H9 (cell line): ENCODE measurements around the gene NANOG. TPM values are rescaled to one million over a fixed set of nuclear protein-coding genes. Genes with fewer than 3 reads are reported as not detected.
"Not testable (repeated sequence)": the region's sequence is repeated elsewhere in the genome, so short reads cannot be mapped to it uniquely, and the experiment has no call there.

Source experiments
- DNase-seq: peaks from one replicate; pipeline ENCODE4 v3.0.0-alpha.2; 2017
- H2AFZ ChIP-seq: one replicate; pipeline ENCODE4 v1.6.1; 2013; ENCODE audit warnings: mild to moderate bottlenecking, low read length, control low read depth, moderate library complexity
- H2AK5ac ChIP-seq: 2 replicates; pipeline ENCODE4 v1.6.1; 2013; ENCODE audit warnings: low read length, control low read depth, mixed read lengths; ENCODE audit not compliant: insufficient read length
- H2BK120ac ChIP-seq: one replicate; pipeline ENCODE4 v1.6.1; 2013; ENCODE audit warnings: low read depth, mild to moderate bottlenecking, low read length, control low read depth, inconsistent platforms; ENCODE audit not compliant: poor library complexity, severe bottlenecking
- H2BK12ac ChIP-seq: 2 replicates; pipeline ENCODE4 v1.6.1; 2013; ENCODE audit warnings: low read length, control low read depth, mixed read lengths, low read depth; ENCODE audit not compliant: insufficient read length
- H2BK15ac ChIP-seq: 2 replicates; pipeline ENCODE4 v1.6.1; 2013; ENCODE audit warnings: low read depth, low read length, control low read depth
- H2BK20ac ChIP-seq: one replicate; pipeline ENCODE4 v1.6.1; 2013; ENCODE audit warnings: low read depth, mild to moderate bottlenecking, low read length, control low read depth, inconsistent platforms; ENCODE audit not compliant: poor library complexity, severe bottlenecking
- H2BK5ac ChIP-seq: 2 replicates; pipeline ENCODE4 v1.6.1; 2013; ENCODE audit warnings: low read length, control low read depth, mixed read lengths; ENCODE audit not compliant: insufficient read length
- H3K14ac ChIP-seq: 2 replicates; pipeline ENCODE4 v1.6.1; 2013; ENCODE audit warnings: low read length, control low read depth; ENCODE audit not compliant: insufficient read depth
- H3K18ac ChIP-seq: 2 replicates; pipeline ENCODE4 v1.6.1; 2013; ENCODE audit warnings: low read depth, mild to moderate bottlenecking, mixed read lengths, low read length, control low read depth; ENCODE audit not compliant: insufficient read length
- H3K23ac ChIP-seq: 2 replicates; pipeline ENCODE4 v1.6.1; 2013; ENCODE audit warnings: low read length, control low read depth, mixed read lengths, low read depth; ENCODE audit not compliant: insufficient read length
- H3K23me2 ChIP-seq: 2 replicates; pipeline ENCODE4 v1.6.1; 2013; ENCODE audit warnings: low read depth, mild to moderate bottlenecking, mixed read lengths, low read length, control low read depth; ENCODE audit not compliant: insufficient read length, poor library complexity, severe bottlenecking
- H3K27ac ChIP-seq: 2 replicates; pipeline ENCODE4 v1.5.1; 2013; ENCODE audit warnings: low read length, control low read depth, mixed read lengths, low read depth; ENCODE audit not compliant: insufficient read length
- H3K27me3 ChIP-seq: 2 replicates; pipeline ENCODE4 v1.6.1; 2013; ENCODE audit warnings: low read length, control low read depth, inconsistent platforms; ENCODE audit not compliant: insufficient read depth
- H3K4ac ChIP-seq: 2 replicates; pipeline ENCODE4 v1.6.1; 2013; ENCODE audit warnings: low read depth, mild to moderate bottlenecking, control low read depth, inconsistent platforms, low read length, moderate library complexity
- H3K4me1 ChIP-seq: 2 replicates; pipeline ENCODE4 v1.6.1; 2013; ENCODE audit warnings: low read length, control low read depth, inconsistent platforms; ENCODE audit not compliant: insufficient read depth
- H3K4me2 ChIP-seq: 2 replicates; pipeline ENCODE4 v1.6.1; 2013; ENCODE audit warnings: low read length, control low read depth, mixed read lengths; ENCODE audit not compliant: insufficient read length, insufficient read depth
- H3K56ac ChIP-seq: 2 replicates; pipeline ENCODE4 v1.6.1; 2013; ENCODE audit warnings: low read depth, mild to moderate bottlenecking, mixed read lengths, low read length, control low read depth; ENCODE audit not compliant: insufficient read length
- H3K79me1 ChIP-seq: 2 replicates; pipeline ENCODE4 v1.6.1; 2013; ENCODE audit warnings: low read depth, mild to moderate bottlenecking, moderate library complexity, low read length, control low read depth, inconsistent platforms; ENCODE audit not compliant: insufficient read depth, poor library complexity, severe bottlenecking
- H3K79me2 ChIP-seq: 2 replicates; pipeline ENCODE4 v1.6.1; 2013; ENCODE audit warnings: low read length, control low read depth, inconsistent platforms; ENCODE audit not compliant: insufficient read depth
- H3K9ac ChIP-seq: 2 replicates; pipeline ENCODE4 v1.6.1; 2013; ENCODE audit warnings: low read length, control low read depth, mixed read lengths; ENCODE audit not compliant: insufficient read length; ENCODE audit errors: extremely low read depth
- H3K9me3 ChIP-seq: one replicate; pipeline ENCODE4 v1.6.1; 2013; ENCODE audit warnings: low read depth, low read length, inconsistent platforms; ENCODE audit not compliant: control insufficient read depth
- H3T11ph ChIP-seq: one replicate; pipeline ENCODE4 v1.6.1; 2013; ENCODE audit warnings: mild to moderate bottlenecking, low read length, control low read depth, inconsistent platforms
- H4K20me1 ChIP-seq: one replicate; pipeline ENCODE4 v1.6.1; 2013; ENCODE audit not compliant: control insufficient read depth, insufficient read length, insufficient read depth
- H4K5ac ChIP-seq: 2 replicates; pipeline ENCODE4 v1.6.1; 2013; ENCODE audit warnings: low read depth, mild to moderate bottlenecking, mixed read lengths, low read length, control low read depth; ENCODE audit not compliant: insufficient read length
- H4K8ac ChIP-seq: replicated peaks from 2 replicates; pipeline ENCODE4 v1.6.1; 2013; ENCODE audit warnings: low read length, control low read depth, mixed read lengths, low read depth; ENCODE audit not compliant: insufficient read length
- H4K91ac ChIP-seq: 2 replicates; pipeline ENCODE4 v1.6.1; 2013; ENCODE audit warnings: low read depth, mild to moderate bottlenecking, moderate library complexity, mixed read lengths, low read length, control low read depth; ENCODE audit not compliant: insufficient read length
- H3K27ac Mint-ChIP-seq, 3 experiments: 2 replicates in 2 of 3; 3 replicates in 1 of 3; pipeline ENCODE4 v1.8.0; 2020 to 2021; ENCODE audit warnings: mixed read lengths in 3 of 3, mild to moderate bottlenecking in 1 of 3, moderate library complexity in 1 of 3
- H3K27me3 Mint-ChIP-seq: 2 replicates; pipeline ENCODE4 v1.8.0; 2021; ENCODE audit warnings: low read depth, mild to moderate bottlenecking, moderate library complexity, mixed read lengths
- H3K36me3 Mint-ChIP-seq, 3 experiments: 2 replicates in 2 of 3; 3 replicates in 1 of 3; pipeline ENCODE4 v1.8.0; 2020 to 2021; ENCODE audit warnings: low read depth in 3 of 3, mixed read lengths in 3 of 3; ENCODE audit not compliant: insufficient read depth in 1 of 3
- H3K4me1 Mint-ChIP-seq, 2 experiments: 2 replicates each; pipeline ENCODE4 v1.8.0; 2020; ENCODE audit warnings: mixed read lengths in 2 of 2
- H3K4me3 Mint-ChIP-seq, 2 experiments: 2 replicates in 1 of 2; 3 replicates in 1 of 2; pipeline ENCODE4 v1.8.0; 2020 to 2021; ENCODE audit warnings: mild to moderate bottlenecking in 2 of 2, mixed read lengths in 2 of 2, moderate library complexity in 1 of 2
- H3K9me3 Mint-ChIP-seq, 2 experiments: 2 replicates in 1 of 2; 3 replicates in 1 of 2; pipeline ENCODE4 v1.8.0; 2020; ENCODE audit warnings: mild to moderate bottlenecking in 2 of 2, mixed read lengths in 2 of 2, moderate library complexity in 1 of 2
- WGBS: extraction: QIAGEN DNeasy Blood & Tissue Kit; methylation state at CpG from one replicate; pipeline ENCODE4 v1.1.7; 2013; ENCODE audit warnings: missing lambda C conversion rate, low lambda C conversion rate, mixed read lengths; ENCODE audit not compliant: insufficient read length; ENCODE audit errors: extremely low coverage; 5-methylcytosine and 5-hydroxymethylcytosine counted together
- total RNA-seq: library from RNA; stranded (reverse); gene quantifications from 2 replicates; pipeline ENCODE4 v1.2.1, GENCODE V29; 2021

Gene NANOG
- total RNA-seq, 1 experiment from 2014 or later, result 199 TPM

- not testable (repeated sequence) for H3K27me3 ChIP-seq, H3K23ac ChIP-seq, H4K5ac ChIP-seq, H3K9me3 Mint-ChIP-seq, H2AFZ ChIP-seq, H3K79me1 ChIP-seq, H2BK20ac ChIP-seq, H2BK5ac ChIP-seq, H3K14ac ChIP-seq, H4K20me1 ChIP-seq, H3K56ac ChIP-seq, H3K4me1 ChIP-seq, H2AK5ac ChIP-seq, H3K18ac ChIP-seq, H2BK15ac ChIP-seq, H4K8ac ChIP-seq, H2BK12ac ChIP-seq, H3K4me2 ChIP-seq, H3K23me2 ChIP-seq, H3K79me2 ChIP-seq, H3K4ac ChIP-seq, H3T11ph ChIP-seq, H4K91ac ChIP-seq, H3K4me3 Mint-ChIP-seq, H3K27me3 Mint-ChIP-seq, H3K9ac ChIP-seq, H3K9me3 ChIP-seq, H3K36me3 Mint-ChIP-seq, DNase-seq
- no CpG with 5 or more reads among the region's 2 CpGs for WGBS
- Mint-ChIP-seq H3K27ac (peak overlapping the region; percentile 84 to 88 (median 85)), H3K4me1 (peaks cover 57 to 58% of the 10 kb centered on the region in 2 experiments)
- H3K27ac ChIP-seq, result peak overlapping the region; percentile 74
- H2BK120ac ChIP-seq, result peak overlapping the region; percentile 61
These were observed 58.9 kb downstream of the NANOG start for GRCh38 chr12:7848098-7848422.

Other genes starting within 250 kb of the NANOG start
- gene APOBEC1, start 123.5 kb upstream of the NANOG start, total RNA-seq, result not detected in 2 replicates
- gene GDF3, start 93.6 kb upstream of the NANOG start, total RNA-seq, result 9.1 and 9.9 TPM in 2 replicates
- gene DPPA3, start 78.0 kb upstream of the NANOG start, total RNA-seq, result 1.4 and 2.0 TPM in 2 replicates
- gene CLEC4C, start 42.0 kb upstream of the NANOG start, total RNA-seq, result 0.26 TPM in 2 replicates
- not detected in 2 replicates for gene NANOGNB, start 24.2 kb upstream of the NANOG start, total RNA-seq
- gene SLC2A14, start 83.5 kb downstream of the NANOG start, total RNA-seq, result 19.1 and 19.3 TPM in 2 replicates
- 569 and 581 TPM in 2 replicates for gene SLC2A3, start 146.8 kb downstream of the NANOG start, total RNA-seq
- 5.5 and 5.9 TPM in 2 replicates for gene FOXJ2, start 243.3 kb downstream of the NANOG start, total RNA-seq